COR-L47 (cell line): ENCODE results near the gene ESYT2.
A peak's percentile ranks its signal among the peaks of the same experiment; 100 is the strongest.

ENCODE experiments used
- DNase-seq: peaks from one replicate; lab custom pipeline; 2025; lab: John Stamatoyannopoulos, UW

The ESYT2 gene

GRCh38 chr7:158802535-158803366 lies 26.6 kb downstream of the ESYT2 start:
- DNase-seq, result no peak

GRCh38 chr7:158798741-158799140 lies 30.6 kb downstream of the ESYT2 start:
- DNase-seq, result no peak

GRCh38 chr7:158796667-158797066 lies 32.6 kb downstream of the ESYT2 start:
- no peak for DNase-seq

GRCh38 chr7:158795272-158795671 lies 34.0 kb downstream of the ESYT2 start:
- DNase-seq, result no peak

- no peak for DNase-seq
Observed at GRCh38 chr7:158791107-158791506, 38.2 kb downstream of the ESYT2 start.

- DNase-seq, result no peak
Observed at GRCh38 chr7:158789842-158790241, 39.5 kb downstream of the ESYT2 start.

- no peak for DNase-seq
Observed at GRCh38 chr7:158786898-158787297, 42.4 kb downstream of the ESYT2 start.

- no peak for DNase-seq
Observed at GRCh38 chr7:158784270-158784669, 45.0 kb downstream of the ESYT2 start.

- no peak for DNase-seq
Observed at GRCh38 chr7:158783595-158783994, 45.7 kb downstream of the ESYT2 start.

GRCh38 chr7:158782761-158783401 lies 46.4 kb downstream of the ESYT2 start:
- DNase-seq, result peak; percentile 13

- DNase-seq, result no peak
Observed at GRCh38 chr7:158781974-158782664, 47.2 kb downstream of the ESYT2 start.

- no peak for DNase-seq
Observed at GRCh38 chr7:158781217-158781973, 47.9 kb downstream of the ESYT2 start.

GRCh38 chr7:158779061-158780000 lies 50.0 kb downstream of the ESYT2 start:
- no peak for DNase-seq

GRCh38 chr7:158778471-158778870 lies 50.8 kb downstream of the ESYT2 start:
- DNase-seq, result no peak

- no peak for DNase-seq
Observed at GRCh38 chr7:158777793-158778192, 51.5 kb downstream of the ESYT2 start.

GRCh38 chr7:158776474-158776873 lies 52.8 kb downstream of the ESYT2 start:
- no peak for DNase-seq

- DNase-seq, result no peak
Observed at GRCh38 chr7:158774952-158775351, 54.4 kb downstream of the ESYT2 start.

- no peak for DNase-seq
Observed at GRCh38 chr7:158772916-158773315, 56.4 kb downstream of the ESYT2 start.

- DNase-seq, result no peak
Observed at GRCh38 chr7:158771213-158771834, 58.0 kb downstream of the ESYT2 start.

GRCh38 chr7:158767707-158768106 lies 61.6 kb downstream of the ESYT2 start:
- DNase-seq, result no peak
